ENCODE data around the gene EXOC3.
"Not testable (repeated sequence)": the region's sequence is repeated elsewhere in the genome, so short reads cannot be mapped to it uniquely, and the experiment has no call there.

EXOC3 gene

GRCh38 chr5:474840-475661, 32.1 kb downstream of the EXOC3 start:
- DNase-seq = no peak

- DNase-seq = no peak
Observed at GRCh38 chr5:475704-476101, 32.7 kb downstream of the EXOC3 start.

DNA sequence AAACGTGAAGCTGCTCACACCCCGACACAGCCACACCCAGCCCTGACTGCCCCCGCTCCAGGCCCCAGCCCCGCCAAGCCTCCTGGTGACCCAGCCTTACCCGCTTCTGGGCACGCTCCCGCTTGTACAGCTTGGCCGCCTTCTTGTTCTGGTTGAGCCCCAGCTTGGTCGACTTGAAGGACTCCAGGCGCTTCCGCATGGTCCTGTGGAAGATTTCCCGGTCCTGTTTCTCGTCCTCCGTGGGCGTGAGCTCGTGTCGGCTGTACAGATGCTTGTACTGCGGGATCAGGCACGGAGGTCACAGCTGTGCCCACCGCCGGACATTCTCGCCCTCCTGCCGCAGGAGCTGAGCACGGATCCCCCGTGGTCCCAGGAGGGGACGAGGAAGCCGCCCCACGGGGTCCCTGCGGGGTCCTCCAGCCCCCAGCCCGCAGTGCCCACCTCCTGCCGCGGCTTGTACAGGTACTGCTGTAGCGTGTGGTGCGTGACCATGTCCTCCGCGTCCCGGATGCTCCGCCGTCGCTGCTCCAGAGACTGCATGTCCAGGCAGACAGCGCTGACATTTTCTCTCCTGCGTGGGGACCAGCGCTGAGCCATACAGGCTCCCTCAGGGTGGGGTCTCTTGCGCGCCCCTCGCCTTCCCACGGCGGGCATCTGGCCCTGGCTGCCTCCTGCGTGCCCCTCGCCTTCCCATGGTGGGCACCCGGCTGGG, 33.3 kb downstream of the EXOC3 start:
- DNase-seq = no peak

DNA sequence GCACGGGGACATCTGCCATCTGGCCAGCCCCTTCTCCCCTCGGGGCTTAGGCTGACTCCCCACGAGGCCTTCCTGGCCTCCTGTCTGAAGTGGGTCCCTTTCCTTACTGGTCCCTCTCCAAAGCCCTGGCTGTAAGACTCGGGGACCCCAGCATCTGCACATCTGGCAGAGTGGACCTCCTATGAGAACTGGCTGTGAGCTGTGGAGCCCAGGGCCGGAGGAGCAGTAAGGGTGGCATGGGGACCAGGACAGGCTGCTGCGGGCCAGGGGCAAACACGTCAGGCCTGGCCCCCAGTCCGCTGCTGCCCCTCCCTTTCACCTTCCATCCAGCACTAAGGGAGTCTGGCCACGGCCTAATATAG, 33.8 kb downstream of the EXOC3 start:
- DNase-seq = no peak

DNA sequence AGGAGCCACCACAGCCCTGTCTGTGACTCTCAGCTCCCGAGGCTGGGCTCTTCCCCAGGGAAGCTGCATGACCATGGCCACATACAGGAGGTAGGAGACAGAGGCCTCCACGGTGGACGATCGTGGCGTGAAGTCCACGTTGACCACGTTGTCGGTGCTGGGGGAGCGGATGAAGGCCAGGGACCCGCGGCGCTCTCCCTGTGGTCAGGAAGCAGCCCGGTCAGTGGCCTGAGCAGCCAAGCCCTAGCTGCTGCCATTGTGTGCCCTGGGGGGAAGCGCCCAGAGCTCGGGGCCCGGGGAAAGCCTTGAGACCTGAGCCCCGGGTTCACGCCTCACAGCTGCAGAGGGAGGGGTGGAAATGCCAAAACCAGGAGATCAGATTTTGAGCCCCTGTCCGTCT, 34.3 kb downstream of the EXOC3 start:
- no peak for DNase-seq

- no peak for DNase-seq
Observed at GRCh38 chr5:477871-478270, 34.9 kb downstream of the EXOC3 start.

GRCh38 chr5:478369-478981, 35.5 kb downstream of the EXOC3 start:
- DNase-seq = no peak

- DNase-seq = no peak
Observed at GRCh38 chr5:478982-479535, 36.1 kb downstream of the EXOC3 start.

- no peak for DNase-seq
Observed at GRCh38 chr5:479566-480319, 36.8 kb downstream of the EXOC3 start.

- DNase-seq = no peak
Observed at GRCh38 chr5:481347-481746, 38.4 kb downstream of the EXOC3 start.

GRCh38 chr5:482021-482420, 39.0 kb downstream of the EXOC3 start:
- no peak for DNase-seq

DNA sequence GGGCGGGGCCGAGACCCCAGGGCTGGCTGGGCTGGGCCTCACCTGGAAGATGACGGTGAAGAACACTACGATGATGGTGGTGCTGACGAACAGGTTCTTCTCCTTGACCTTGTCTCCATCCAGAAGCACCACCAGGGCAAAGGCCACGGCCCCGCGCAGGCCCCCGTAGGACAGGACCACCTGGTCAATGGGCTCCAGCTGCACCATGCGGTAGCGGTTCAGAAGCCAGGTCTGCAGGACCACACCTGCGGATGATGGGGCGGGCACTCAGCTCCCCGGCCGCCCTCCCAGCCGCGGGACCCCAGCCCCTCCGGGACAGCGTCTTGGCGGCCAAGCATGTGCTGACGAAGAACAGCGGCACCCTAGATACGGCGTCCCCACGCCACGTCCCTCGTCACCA, 39.5 kb downstream of the EXOC3 start:
- no peak for DNase-seq

- DNase-seq = no peak
Observed at GRCh38 chr5:483011-483410, 40.0 kb downstream of the EXOC3 start.

- no peak for DNase-seq
Observed at GRCh38 chr5:483434-484140, 40.6 kb downstream of the EXOC3 start.

DNA sequence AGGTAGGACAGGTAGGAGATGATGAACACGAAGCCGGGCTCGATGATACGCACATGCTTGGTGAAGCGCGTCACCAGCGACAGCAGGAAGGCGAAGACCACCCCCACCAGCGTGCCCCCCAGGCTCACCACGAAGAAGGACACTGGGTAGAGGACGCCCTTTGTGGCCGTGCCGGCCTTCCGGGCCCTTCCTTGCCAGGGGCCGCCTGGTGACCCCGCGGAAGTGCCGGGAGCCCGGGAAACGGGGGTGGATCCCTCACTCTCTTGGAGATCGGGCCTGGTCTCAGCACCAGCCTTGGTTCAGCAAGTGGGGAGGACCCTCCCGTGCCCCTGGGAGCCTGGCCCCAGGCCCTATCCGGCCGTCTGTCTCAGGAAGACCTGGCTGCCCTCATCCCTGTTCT, 41.6 kb downstream of the EXOC3 start:
- DNase-seq = no peak

DNA sequence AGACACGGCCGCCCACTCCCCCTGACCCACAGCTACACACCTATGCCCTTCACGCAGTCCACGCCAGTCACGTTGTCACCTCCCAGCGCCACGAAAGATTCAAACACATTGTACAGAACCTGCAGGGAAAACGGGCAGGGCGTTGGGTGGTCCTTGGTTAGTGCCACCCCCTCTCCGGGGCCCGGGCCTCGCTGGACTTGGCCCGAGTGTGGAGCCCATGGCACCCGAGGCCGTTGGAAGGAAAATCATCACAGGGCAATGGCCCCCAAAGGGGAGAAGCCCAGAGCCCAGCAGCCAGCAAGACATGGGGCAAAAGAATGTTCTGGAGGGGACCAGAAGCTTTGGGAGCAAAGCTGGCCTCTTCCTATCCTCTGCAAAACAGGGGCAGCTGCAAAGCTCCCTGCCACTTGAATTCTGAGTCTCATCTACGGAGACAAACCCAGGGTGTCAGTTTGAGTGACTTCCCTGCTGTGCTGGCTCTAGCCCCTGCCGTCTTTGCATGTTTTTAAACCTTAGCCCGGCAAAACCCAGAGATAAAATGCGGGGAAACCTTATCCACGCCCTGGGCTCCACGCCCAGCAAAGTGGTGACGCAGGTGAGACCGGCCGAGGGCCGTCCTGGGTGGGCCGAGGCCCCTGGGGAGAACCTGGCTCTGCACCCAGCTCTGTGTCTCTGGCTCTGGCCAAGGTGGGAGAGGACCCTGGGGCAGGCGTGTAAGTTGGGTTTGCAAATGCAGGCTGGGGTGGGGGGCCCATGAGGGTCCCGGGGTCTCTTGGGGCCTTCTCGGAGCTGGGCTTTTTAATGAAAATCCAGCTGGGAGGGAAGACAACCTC, 42.4 kb downstream of the EXOC3 start:
- DNase-seq = no peak

DNA sequence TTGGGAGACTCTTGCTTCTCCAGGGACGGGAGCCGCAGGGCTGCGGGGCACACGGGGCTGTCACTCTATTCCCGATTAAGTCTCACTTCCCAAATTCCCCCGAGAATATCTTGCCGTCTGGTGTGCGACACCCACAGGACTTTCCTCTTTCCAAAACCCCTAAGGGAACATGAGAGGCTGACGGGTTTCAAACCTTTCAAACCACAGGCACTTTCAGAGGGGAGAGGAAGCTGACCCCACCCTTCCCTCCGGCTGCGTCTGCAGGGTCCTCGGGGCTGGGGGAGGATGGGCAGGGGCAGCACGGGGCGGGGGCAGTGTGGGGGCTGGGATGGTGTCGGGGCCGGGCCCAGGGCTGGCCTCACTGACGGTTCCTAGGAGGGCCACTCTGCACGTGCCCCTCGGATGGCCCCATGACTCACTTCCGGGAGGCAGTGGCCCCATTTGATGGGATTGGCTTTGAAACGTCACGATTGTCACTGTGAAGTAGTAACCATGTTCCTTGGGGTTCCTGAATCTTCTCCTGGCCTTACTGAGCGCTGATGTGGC, 43.0 kb downstream of the EXOC3 start:
- no peak for DNase-seq

DNA sequence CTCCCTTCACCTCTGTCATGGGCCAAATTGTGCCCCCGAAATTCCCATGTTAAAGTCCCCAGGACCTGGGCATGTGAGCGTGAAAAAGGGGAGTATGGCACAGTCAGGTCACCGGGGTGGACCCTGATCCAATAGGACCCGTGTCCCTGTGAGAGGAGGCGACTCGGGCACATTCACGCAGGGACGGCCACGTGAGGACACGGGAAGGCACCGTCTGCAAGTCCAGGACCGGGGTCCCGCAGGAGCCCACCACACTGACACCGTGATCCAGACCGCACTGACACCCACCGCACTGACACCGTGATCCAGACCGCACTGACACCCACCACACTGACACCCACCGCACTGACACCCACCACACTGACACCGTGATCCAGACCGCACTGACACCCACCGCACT, 43.6 kb downstream of the EXOC3 start:
- not testable (repeated sequence) for DNase-seq

DNA sequence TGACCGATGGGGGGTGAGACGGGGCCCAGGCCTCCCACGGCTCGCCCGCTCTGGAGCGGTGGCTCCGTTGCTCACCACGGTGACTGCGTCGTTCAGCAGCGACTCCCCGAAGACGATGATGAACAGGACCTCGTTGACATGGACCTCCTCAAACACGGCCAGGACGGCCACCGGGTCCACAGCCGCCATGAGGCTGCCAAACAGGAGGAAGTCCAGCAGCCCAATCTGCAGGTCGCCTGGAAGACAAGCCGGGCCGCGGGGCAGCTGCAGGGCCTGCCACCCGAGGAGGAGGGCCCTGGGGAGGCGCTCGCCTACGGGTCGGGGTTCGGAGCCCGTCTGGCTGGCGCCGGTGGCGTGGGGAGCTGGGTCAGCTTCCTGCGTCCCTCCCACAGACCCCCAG, 45.3 kb downstream of the EXOC3 start:
- DNase-seq = no peak

GRCh38 chr5:488744-489688, 46.0 kb downstream of the EXOC3 start:
- no peak for DNase-seq
